ENCODE results near the gene TRIM54. TPM values are rescaled to one million over a fixed set of nuclear protein-coding genes. Genes with fewer than 3 reads are reported as not detected.

Gene TRIM54
- total RNA-seq, 1 experiment from 2014 or later, result 2.0 TPM

GRCh38 chr2:27255187-27255586 lies 27.0 kb upstream of the TRIM54 start:
- H3K4me2 ChIP-seq (ENCODE audit: low read length), result no peak overlapping the region
- 0 out of 2 replicates have a peak, but pooled peaks cover 7% of the 10 kb centered on the region for H3K79me2 ChIP-seq (ENCODE audit: insufficient read depth, low read length)
- H3K4me1 ChIP-seq (ENCODE audit: control insufficient read depth in 1 of 2, insufficient read depth in 2 of 2, low read length in 2 of 2), result peaks cover 0 to 5% of the 10 kb centered on the region in 2 experiments; a peak in 2 of 4 replicates
- CTCF ChIA-PET, result no interaction called here
- POLR2A ChIA-PET, result no interaction called here
- no peak overlapping the region for H3K9ac ChIP-seq (ENCODE audit: low read length)
- H2AFZ ChIP-seq (ENCODE audit: low read depth, low read length, poor library complexity, severe bottlenecking), result no peak overlapping the region
- no TSS peak for BruUV-seq (replicated peaks)
- DNase-seq (ENCODE audit: low read depth, low spot score), result no peak
- H3K4me3 ChIP-seq (replicated peaks in 1 of 2; ENCODE audit: low read depth in 1 of 2, low read length in 2 of 2), result no peak overlapping the region
- intact Hi-C loops (cut with micrococcal nuclease), result no loop called here
- H3K9me3 ChIP-seq (ENCODE audit: control insufficient read depth in 1 of 2, insufficient read depth in 1 of 2, low read depth in 1 of 2, low read length in 2 of 2), result no peaks in the 10 kb centered on the region
- RAD21 ChIA-PET (ENCODE audit: low non-redundant PET in 1 of 2, low total read pairs in 2 of 2, uncharacterized antibody in 2 of 2, unreplicated experiment in 2 of 2), result no interaction called here
- no peaks in the 10 kb centered on the region for H3K9me2 ChIP-seq (ENCODE audit: insufficient read depth)
- TF ChIP-seq EZH2phosphoT487 (IDR thresholded peaks at IDR 0.05; ENCODE audit: borderline replicate concordance) (no peak), ZNF274 (IDR thresholded peaks at IDR 0.05; ENCODE audit: low read depth, low read length) (no peak), SRF (IDR thresholded peaks at IDR 0.05; ENCODE audit: low read depth) (no peak), CEBPB (IDR thresholded peaks at IDR 0.05; ENCODE audit: low read depth) (no peak), FOSL1 (IDR thresholded peaks at IDR 0.05; ENCODE audit: low read depth) (no peak), YY1 (IDR thresholded peaks at IDR 0.05; ENCODE audit: extremely low read depth, insufficient replicate concordance, low read depth, low read length) (no peak), ZFX (IDR thresholded peaks at IDR 0.05) (no peak), EGR1 (IDR thresholded peaks at IDR 0.05; ENCODE audit: low read depth) (no peak), EZH2 (IDR thresholded peaks at IDR 0.05) (no peak)
- TF ChIP-seq, protein P1, sequence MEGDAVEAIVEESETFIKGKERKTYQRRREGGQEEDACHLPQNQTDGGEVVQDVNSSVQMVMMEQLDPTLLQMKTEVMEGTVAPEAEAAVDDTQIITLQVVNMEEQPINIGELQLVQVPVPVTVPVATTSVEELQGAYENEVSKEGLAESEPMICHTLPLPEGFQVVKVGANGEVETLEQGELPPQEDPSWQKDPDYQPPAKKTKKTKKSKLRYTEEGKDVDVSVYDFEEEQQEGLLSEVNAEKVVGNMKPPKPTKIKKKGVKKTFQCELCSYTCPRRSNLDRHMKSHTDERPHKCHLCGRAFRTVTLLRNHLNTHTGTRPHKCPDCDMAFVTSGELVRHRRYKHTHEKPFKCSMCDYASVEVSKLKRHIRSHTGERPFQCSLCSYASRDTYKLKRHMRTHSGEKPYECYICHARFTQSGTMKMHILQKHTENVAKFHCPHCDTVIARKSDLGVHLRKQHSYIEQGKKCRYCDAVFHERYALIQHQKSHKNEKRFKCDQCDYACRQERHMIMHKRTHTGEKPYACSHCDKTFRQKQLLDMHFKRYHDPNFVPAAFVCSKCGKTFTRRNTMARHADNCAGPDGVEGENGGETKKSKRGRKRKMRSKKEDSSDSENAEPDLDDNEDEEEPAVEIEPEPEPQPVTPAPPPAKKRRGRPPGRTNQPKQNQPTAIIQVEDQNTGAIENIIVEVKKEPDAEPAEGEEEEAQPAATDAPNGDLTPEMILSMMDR (IDR thresholded peaks at IDR 0.05 in 2 of 3, conservative IDR thresholded peaks at IDR 0.05 in 1 of 3; ENCODE audit: borderline replicate concordance in 1 of 3, insufficient read depth in 1 of 3, low read depth in 2 of 3, low read length in 2 of 3), result no peak
- H4K20me1 ChIP-seq (ENCODE audit: insufficient read depth), result no peaks in the 10 kb centered on the region
- H3K36me3 ChIP-seq (ENCODE audit: control insufficient read depth in 1 of 2, insufficient read depth in 2 of 2, low read length in 2 of 2), result peaks cover 0 to 2% of the 10 kb centered on the region in 2 experiments; a peak in 2 of 4 replicates
- no peak overlapping the region for H3K27ac ChIP-seq (ENCODE audit: low read depth, low read length)
- no peaks in the 10 kb centered on the region for H3K27me3 ChIP-seq (ENCODE audit: insufficient read depth, low read length)
- ATAC-seq, result no peak

Data from HCT116 (cell line).